Testis (tissue), 3 donors: Measurements from ENCODE around the gene EVX2. TPM values are rescaled to one million over a fixed set of nuclear protein-coding genes. Genes with fewer than 3 reads are reported as not detected.

ENCODE experiments used
- DNase-seq: peaks from one replicate; pipeline ENCODE4 v3.0.0-alpha.2; 2019
- H3K27ac ChIP-seq, 2 donors: fragments of 200-600 bp; sonication (generic); one replicate each; pipeline ENCODE4 v1.5.1; 2019
- H3K27me3 ChIP-seq: fragments of 200-600 bp; sonication (generic); one replicate; pipeline ENCODE4 v1.5.1; 2019
- H3K36me3 ChIP-seq: fragments of 200-600 bp; sonication (generic); one replicate; pipeline ENCODE4 v1.5.1; 2017; ENCODE audit warnings: low read depth; ENCODE audit errors: missing control alignments
- H3K4me1 ChIP-seq: fragments of 200-600 bp; sonication (generic); one replicate; pipeline ENCODE4 v1.5.1; 2019
- H3K4me3 ChIP-seq, 2 donors: fragments of 200-600 bp; sonication (generic); one replicate each; pipeline ENCODE4 v1.5.1; 2017 to 2019
- H3K9me3 ChIP-seq: fragments of 200-600 bp; sonication (generic); one replicate; pipeline ENCODE4 v1.5.1; 2017
- POLR2A ChIP-seq: fragments of 450-650 bp; IDR thresholded peaks from one replicate; pipeline ENCODE4 v1.6.1; 2017; ENCODE audit warnings: antibody characterized with exemption, mild to moderate bottlenecking, moderate library complexity
- WGBS, 2 donors: methylation state at CpG; one replicate each; pipeline ENCODE4 v1.1.5; 2018; 5-methylcytosine and 5-hydroxymethylcytosine counted together
- intact Hi-C: fragments of 100-400 bp; cut with DNase I; formaldehyde crosslinking; loops from one replicate; pipeline ENCODE4 v1.15.1; 2023; ENCODE audit warnings: low total_unique reads
- polyA plus RNA-seq: library from polyadenylated mRNA; stranded (reverse); fragments of 350-450 nt; fragmentation: Illumina TruSeq; extraction: RNeasy Lipid Tissue Mini Kit (QIAGEN cat#74804); gene quantifications from one replicate; pipeline ENCODE4 v1.2.3, GENCODE V29; 2014; ENCODE audit warnings: low read depth, low replicate concordance; ENCODE audit not compliant: insufficient read depth
- total RNA-seq, 2 donors: library from RNA; depleted of rRNA; stranded (reverse); fragments of >200 nt; gene quantifications; one replicate each; pipeline ENCODE4 v1.2.3, GENCODE V29; 2016
- TF ChIP-seq, protein P1 (sequence below), 3 experiments: fragments of 450-650 bp in 2 of 3; fragments of 200-600 bp in 1 of 3; sonication (generic) in 1 of 3; IDR thresholded peaks; one replicate each; pipeline ENCODE4 v1.5.1; 2016 to 2019; ENCODE audit warnings: antibody characterized with exemption in 3 of 3, mild to moderate bottlenecking in 2 of 3, moderate library complexity in 1 of 3

Gene EVX2
- total and polyA plus RNA-seq, 3 donors from 2014 or later, result 1.5 to 3.1 (median 2.3) TPM

DNA sequence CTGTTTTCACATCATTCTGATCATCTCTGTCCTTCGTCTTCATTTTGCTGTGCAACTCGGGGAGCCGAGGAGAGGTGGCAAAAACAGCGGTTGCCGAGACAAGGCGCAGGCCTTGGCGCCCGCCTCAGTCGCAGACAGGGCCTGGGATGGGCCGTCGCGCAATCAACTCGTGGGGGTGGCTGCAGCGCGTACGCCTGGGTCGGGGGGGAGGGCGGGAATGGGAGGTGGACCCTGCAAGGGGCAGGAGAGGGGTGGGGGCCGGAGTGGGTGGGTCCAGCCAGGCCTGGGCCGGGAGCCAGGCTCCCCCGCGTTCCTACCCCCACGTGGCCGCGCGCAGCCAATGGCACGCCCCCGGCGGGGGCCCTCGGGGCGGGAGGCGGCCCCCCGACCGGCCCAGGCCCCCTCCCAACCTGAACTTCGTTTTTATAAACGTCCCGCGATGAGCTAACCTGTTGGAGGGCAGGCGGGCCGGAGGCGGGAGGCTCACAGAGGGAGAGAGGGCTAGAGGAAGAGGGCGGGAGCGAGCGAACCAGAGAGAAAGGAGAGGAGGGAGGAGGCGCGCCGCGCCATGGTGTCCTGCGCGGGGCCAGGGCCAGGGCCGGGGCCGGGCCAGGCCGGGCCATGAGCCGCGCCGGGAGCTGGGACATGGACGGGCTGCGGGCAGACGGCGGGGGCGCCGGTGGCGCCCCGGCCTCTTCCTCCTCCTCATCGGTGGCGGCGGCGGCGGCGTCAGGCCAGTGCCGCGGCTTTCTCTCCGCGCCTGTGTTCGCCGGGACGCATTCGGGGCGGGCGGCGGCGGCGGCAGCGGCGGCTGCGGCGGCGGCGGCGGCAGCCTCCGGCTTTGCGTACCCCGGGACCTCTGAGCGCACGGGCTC, 8.7 kb upstream of the EVX2 start, which contains the start of gene HOXD13:
HOXD13 (plus strand) TSS at position 452 of the 875 bp plus-strand sequence; CDS start at position 622, 170 bp downstream.
- 3 to 6% methylated on average over 35 to 58 of the region's 95 CpGs for WGBS, 2 donors
- no peaks in the 10 kb centered on the region for H3K27me3 ChIP-seq

DNA sequence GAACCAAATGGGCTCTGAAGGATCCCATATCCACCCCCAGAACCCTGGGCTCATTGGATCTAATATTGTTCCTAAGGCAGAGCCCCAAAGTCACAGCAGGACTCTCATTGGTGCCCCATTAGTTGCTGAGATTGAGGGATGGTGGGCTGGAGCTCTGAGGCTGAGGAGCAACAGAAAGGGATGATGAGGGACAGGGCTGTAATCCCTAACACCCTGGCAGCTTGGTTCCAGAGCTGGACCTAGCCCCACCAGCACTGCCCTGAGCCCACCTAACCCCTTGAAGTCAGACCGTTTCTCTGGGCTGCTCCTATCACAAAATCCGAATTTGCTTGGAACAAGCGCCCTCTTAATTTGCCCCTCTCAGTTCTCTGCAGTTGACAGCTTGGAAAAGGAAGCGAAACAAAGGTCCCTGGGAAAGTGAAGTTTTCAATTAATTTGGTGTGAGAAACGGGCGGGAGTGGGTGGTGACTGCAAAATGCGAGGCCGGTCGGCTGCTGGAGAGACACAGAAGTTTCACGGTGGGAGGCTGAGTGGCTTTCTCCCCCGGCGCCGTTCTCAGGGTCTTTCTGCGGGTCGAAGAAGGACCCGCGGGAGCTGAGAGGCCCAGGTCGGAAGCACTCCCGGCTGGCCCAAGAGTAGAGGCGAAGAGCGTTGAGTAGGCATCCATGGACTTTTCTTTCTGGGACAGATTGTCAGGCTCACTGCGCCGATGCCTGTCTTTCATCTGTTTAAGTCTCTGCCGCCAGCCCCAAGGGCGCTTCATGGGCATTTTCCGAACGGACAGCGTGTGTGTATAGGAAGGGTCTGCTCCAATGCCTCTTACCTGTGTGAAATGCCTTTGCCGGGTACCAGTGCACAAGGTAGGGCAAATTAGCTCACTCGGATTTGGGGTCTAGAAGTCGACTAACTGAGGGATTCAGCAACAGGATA, 7.8 kb upstream of the EVX2 start:
- 10 to 14% methylated on average over 31 of the region's 31 CpGs for WGBS, 2 donors
- intact Hi-C loops, result no loop called here
- Histone ChIP-seq H3K4me1 (peaks cover 8% of the 10 kb centered on the region), H3K27me3 (no peaks in the 10 kb centered on the region), H3K27ac (no peak overlapping the region), H3K36me3 (no peaks in the 10 kb centered on the region), H3K4me3 (no peak overlapping the region), H3K9me3 (no peaks in the 10 kb centered on the region)
- TF ChIP-seq, protein P1, sequence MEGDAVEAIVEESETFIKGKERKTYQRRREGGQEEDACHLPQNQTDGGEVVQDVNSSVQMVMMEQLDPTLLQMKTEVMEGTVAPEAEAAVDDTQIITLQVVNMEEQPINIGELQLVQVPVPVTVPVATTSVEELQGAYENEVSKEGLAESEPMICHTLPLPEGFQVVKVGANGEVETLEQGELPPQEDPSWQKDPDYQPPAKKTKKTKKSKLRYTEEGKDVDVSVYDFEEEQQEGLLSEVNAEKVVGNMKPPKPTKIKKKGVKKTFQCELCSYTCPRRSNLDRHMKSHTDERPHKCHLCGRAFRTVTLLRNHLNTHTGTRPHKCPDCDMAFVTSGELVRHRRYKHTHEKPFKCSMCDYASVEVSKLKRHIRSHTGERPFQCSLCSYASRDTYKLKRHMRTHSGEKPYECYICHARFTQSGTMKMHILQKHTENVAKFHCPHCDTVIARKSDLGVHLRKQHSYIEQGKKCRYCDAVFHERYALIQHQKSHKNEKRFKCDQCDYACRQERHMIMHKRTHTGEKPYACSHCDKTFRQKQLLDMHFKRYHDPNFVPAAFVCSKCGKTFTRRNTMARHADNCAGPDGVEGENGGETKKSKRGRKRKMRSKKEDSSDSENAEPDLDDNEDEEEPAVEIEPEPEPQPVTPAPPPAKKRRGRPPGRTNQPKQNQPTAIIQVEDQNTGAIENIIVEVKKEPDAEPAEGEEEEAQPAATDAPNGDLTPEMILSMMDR (IDR thresholded peaks at IDR 0.05), result no peak
- TF ChIP-seq POLR2A, result no peak
- DNase-seq, result no peak

More for the DNA sequence above, 8.7 kb upstream of the EVX2 start, which contains the start of gene HOXD13:
- DNase-seq, result no peak
- H3K27ac ChIP-seq, result no peak within 1 kb of the TSS
- TF ChIP-seq, protein P1 (IDR thresholded peaks at IDR 0.05), result no peak
- peaks cover 15% of the 10 kb centered on the region for H3K4me1 ChIP-seq
- H3K36me3 ChIP-seq, result no peaks in the 10 kb centered on the region
- no peaks in the 10 kb centered on the region for H3K9me3 ChIP-seq
- H3K4me3 ChIP-seq, result peak within 1 kb of the TSS; percentile 14 to 29
- intact Hi-C loops, result no loop called here

DNA sequence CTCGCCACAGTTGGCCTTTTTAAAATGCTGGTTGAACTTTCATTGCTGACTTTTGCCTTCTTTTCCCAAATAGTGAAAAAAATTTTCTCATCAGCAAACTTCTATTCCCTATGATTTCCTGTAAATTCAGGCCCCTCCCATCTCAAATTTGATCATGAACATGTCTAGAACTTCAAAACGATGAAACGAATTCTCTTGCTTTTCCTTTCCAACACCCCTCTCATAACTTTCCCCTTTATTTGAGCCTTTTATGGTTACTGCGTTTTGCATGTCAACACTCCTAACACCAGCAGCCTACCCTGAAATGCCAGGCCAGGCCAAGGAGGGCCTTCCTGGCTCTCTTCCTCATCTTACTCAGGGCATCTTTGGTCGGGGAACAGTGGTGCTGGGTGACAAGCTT, 7.1 kb upstream of the EVX2 start:
- H3K27ac ChIP-seq, result no peak overlapping the region
- no peaks in the 10 kb centered on the region for H3K9me3 ChIP-seq
- intact Hi-C loops, result no loop called here
- no peak overlapping the region for H3K4me3 ChIP-seq
- no peak for DNase-seq
- no peaks in the 10 kb centered on the region for H3K27me3 ChIP-seq
- TF ChIP-seq POLR2A, result no peak
- TF ChIP-seq, protein P1 (IDR thresholded peaks at IDR 0.05), result no peak
- no peaks in the 10 kb centered on the region for H3K36me3 ChIP-seq
- peaks cover 10% of the 10 kb centered on the region for H3K4me1 ChIP-seq
- 28 to 40% methylated on average over 5 of the region's 5 CpGs for WGBS, 2 donors

DNA sequence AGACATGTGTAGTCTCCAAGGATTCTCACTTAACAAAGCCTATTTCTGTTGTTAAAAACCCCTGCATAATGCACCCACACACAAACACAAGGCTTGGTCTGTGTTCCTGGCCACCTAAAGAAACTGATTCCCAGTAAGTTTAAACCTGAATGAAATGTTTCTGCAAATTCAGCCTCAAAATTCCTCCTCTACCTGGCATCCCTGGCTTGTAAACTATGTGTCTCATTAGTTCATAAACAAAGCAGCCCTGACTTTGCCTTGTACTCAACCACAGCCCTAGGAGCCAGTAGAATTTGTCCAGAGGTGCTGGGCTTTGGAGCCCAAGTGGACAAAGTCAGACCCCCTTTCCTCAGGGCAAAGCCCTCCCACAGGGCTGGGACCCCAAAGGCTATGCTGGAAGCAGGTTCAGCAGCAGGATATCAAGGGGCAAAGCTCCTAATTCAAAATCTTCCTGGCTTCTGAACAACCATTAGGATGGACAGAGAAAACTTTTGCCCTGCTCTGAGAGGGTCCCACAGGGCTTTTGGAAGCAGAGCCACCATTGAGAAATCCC, 6.2 kb upstream of the EVX2 start:
- TF ChIP-seq, protein P1 (IDR thresholded peaks at IDR 0.05), result no peak
- TF ChIP-seq POLR2A, result no peak
- Histone ChIP-seq H3K9me3 (no peaks in the 10 kb centered on the region), H3K27ac (no peak overlapping the region), H3K4me3 (no peak overlapping the region), H3K36me3 (no peaks in the 10 kb centered on the region), H3K27me3 (no peaks in the 10 kb centered on the region), H3K4me1 (peaks cover 11% of the 10 kb centered on the region)
- no peak for DNase-seq
- intact Hi-C loops, result loop anchor here (10.0 kb wide), 1 partner anchor 405 kb away; no protein-coding TSS in a partner anchor
